A673 (cell line): Measurements from ENCODE around the gene BCO1. TPM values are rescaled to one million over a fixed set of nuclear protein-coding genes. Genes with fewer than 3 reads are reported as not detected.

Experiments
- BruUV-seq: library from RNA; stranded (reverse); fragments of 400-500 nt; replicated peaks from 2 replicates; lab custom pipeline; 2021; lab: Mats Ljungman, UMichigan
- CTCF ChIA-PET: fragments of 300-600 bp; sonication (Branson Sonifier 250); formaldehyde crosslinking; loops from one replicate; lab custom pipeline; 2022; ENCODE audit warnings: antibody characterized with exemption; lab: Charles Lee
- POLR2A ChIA-PET: fragments of 300-600 bp; sonication (Branson Sonifier 250); formaldehyde crosslinking; loops from one replicate; lab custom pipeline; 2022; ENCODE audit warnings: antibody characterized with exemption; ENCODE audit not compliant: low non-redundant PET; lab: Charles Lee
- DNase-seq: peaks from one replicate; pipeline ENCODE4 v3.0.0-alpha.2; 2015; ENCODE audit warnings: low spot score
- H3K27ac ChIP-seq: fragments of 200-600 bp; sonication (generic); 2 replicates; pipeline ENCODE4 v1.5.1; 2016; ENCODE audit warnings: mixed run types, low read depth, mild to moderate bottlenecking, mixed read lengths, antibody characterized with exemption, low read length; ENCODE audit not compliant: poor library complexity, severe bottlenecking
- H3K27me3 ChIP-seq: fragments of 200-600 bp; sonication (generic); replicated peaks from 2 replicates; pipeline ENCODE4 v1.6.1; 2017; ENCODE audit warnings: mixed run types, low read depth, mild to moderate bottlenecking, mixed read lengths, antibody characterized with exemption, low read length; ENCODE audit not compliant: insufficient read depth, poor library complexity
- H3K36me3 ChIP-seq: fragments of 200-600 bp; sonication (generic); 2 replicates; pipeline ENCODE4 v1.6.1; 2016; ENCODE audit warnings: mixed run types, mild to moderate bottlenecking, mixed read lengths, antibody characterized with exemption, low read length; ENCODE audit not compliant: insufficient read depth, poor library complexity, severe bottlenecking
- H3K4me1 ChIP-seq: fragments of 200-600 bp; sonication (generic); 2 replicates; pipeline ENCODE4 v1.6.1; 2017; ENCODE audit warnings: mixed run types, mild to moderate bottlenecking, mixed read lengths, antibody characterized with exemption, low read length; ENCODE audit not compliant: insufficient read depth, poor library complexity, severe bottlenecking
- H3K4me3 ChIP-seq: fragments of 200-600 bp; sonication (generic); 2 replicates; pipeline ENCODE4 v1.5.1; 2016; ENCODE audit warnings: low read depth, mixed run types, mild to moderate bottlenecking, mixed read lengths, low read length; ENCODE audit not compliant: poor library complexity, severe bottlenecking
- H3K9me3 ChIP-seq: fragments of 200-600 bp; sonication (generic); 2 replicates; pipeline ENCODE4 v1.6.1; 2016; ENCODE audit warnings: mixed run types, low read depth, mild to moderate bottlenecking, mixed read lengths, antibody characterized with exemption, low read length; ENCODE audit not compliant: poor library complexity, severe bottlenecking
- EZH2 ChIP-seq: fragments of 200-600 bp; sonication (generic); IDR thresholded peaks from 2 replicates; pipeline ENCODE4 v1.6.1; 2017; ENCODE audit warnings: borderline replicate concordance, low read depth, mild to moderate bottlenecking, mixed read lengths, antibody characterized with exemption, low read length; ENCODE audit not compliant: poor library complexity, severe bottlenecking
- intact Hi-C: fragments of 100-400 bp; cut with micrococcal nuclease; formaldehyde crosslinking; loops from one replicate; pipeline ENCODE4 v1.10.0; 2022; ENCODE audit not compliant: unreplicated experiment
- total RNA-seq: library from RNA; stranded (reverse); gene quantifications from 2 replicates; pipeline ENCODE4 v1.2.3, GENCODE V29; 2021
- TF ChIP-seq, protein P1 (sequence below): fragments of 300-800, 200-600 bp; sonication (generic); conservative IDR thresholded peaks from 2 replicates; pipeline ENCODE4 v1.5.1; 2017; ENCODE audit warnings: low read depth, mild to moderate bottlenecking, antibody characterized with exemption, low read length, moderate library complexity, mixed read lengths

The BCO1 gene
- total RNA-seq, 1 experiment from 2014 or later: 0.19 TPM

- POLR2A ChIA-PET: no interaction called here
- Histone ChIP-seq H3K36me3 (no peaks in the 10 kb centered on the region), H3K4me1 (no peaks in the 10 kb centered on the region), H3K9me3 (no peaks in the 10 kb centered on the region), H3K27ac (no peak overlapping the region), H3K27me3 (no peaks in the 10 kb centered on the region), H3K4me3 (no peak overlapping the region)
- no peak for DNase-seq
- CTCF ChIA-PET: no interaction called here
- TF ChIP-seq EZH2: no peak
- TF ChIP-seq, protein P1, sequence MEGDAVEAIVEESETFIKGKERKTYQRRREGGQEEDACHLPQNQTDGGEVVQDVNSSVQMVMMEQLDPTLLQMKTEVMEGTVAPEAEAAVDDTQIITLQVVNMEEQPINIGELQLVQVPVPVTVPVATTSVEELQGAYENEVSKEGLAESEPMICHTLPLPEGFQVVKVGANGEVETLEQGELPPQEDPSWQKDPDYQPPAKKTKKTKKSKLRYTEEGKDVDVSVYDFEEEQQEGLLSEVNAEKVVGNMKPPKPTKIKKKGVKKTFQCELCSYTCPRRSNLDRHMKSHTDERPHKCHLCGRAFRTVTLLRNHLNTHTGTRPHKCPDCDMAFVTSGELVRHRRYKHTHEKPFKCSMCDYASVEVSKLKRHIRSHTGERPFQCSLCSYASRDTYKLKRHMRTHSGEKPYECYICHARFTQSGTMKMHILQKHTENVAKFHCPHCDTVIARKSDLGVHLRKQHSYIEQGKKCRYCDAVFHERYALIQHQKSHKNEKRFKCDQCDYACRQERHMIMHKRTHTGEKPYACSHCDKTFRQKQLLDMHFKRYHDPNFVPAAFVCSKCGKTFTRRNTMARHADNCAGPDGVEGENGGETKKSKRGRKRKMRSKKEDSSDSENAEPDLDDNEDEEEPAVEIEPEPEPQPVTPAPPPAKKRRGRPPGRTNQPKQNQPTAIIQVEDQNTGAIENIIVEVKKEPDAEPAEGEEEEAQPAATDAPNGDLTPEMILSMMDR: no peak
- intact Hi-C loops: no loop called here
- no TSS peak for BruUV-seq
Measured at GRCh38 chr16:81333356-81333755, 94.9 kb downstream of the BCO1 start.

DNA sequence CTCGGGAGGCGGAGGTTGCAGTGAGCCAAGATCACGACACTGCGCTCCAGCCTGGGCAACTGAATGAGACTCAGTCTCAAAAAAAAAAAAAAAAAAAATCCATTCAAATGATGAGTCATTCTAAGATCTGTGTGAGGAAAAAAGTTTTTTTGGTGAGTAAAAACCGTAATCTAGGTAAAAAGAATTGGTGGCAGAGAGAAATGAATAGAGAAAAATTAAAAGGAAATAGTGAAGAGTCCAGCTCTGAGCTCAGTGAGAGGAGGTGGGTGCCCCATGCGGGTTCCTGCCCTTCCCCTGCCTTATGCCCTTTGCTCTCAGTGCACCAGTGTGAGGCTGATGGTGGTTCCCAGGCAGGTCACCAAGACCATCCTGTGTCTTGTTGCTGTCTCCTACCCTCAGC, 97.2 kb downstream of the BCO1 start:
- ChIA-PET POLR2A (no interaction called here), CTCF (no interaction called here)
- no peaks in the 10 kb centered on the region for H3K36me3 ChIP-seq
- H3K27ac ChIP-seq: no peak overlapping the region
- DNase-seq: no peak
- no peak overlapping the region for H3K4me3 ChIP-seq
- H3K27me3 ChIP-seq: no peaks in the 10 kb centered on the region
- BruUV-seq: no TSS peak
- TF ChIP-seq EZH2: no peak
- TF ChIP-seq, protein P1: no peak
- no peaks in the 10 kb centered on the region for H3K4me1 ChIP-seq
- H3K9me3 ChIP-seq: no peaks in the 10 kb centered on the region
- intact Hi-C loops: no loop called here

DNA sequence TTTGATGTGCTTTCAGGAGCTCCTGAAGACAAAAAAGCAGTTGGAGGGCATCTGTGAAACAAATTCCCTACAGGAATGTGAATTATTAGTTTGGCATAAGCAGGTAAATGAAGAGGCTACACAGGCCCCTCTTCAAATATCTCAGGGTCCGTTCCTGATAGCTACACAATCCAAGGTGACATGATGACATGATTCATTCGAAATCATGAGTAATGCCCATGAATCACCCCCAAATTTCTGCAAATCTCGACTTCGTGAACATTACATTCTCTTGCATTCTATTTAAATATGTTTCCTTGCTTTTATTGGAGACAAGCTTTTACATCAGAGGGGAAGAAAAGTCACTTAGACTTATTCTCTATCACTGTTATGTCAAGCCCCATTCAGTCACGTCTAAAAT, 98.6 kb downstream of the BCO1 start:
- Histone ChIP-seq H3K27me3 (no peaks in the 10 kb centered on the region), H3K4me1 (no peaks in the 10 kb centered on the region), H3K36me3 (no peaks in the 10 kb centered on the region), H3K9me3 (no peaks in the 10 kb centered on the region), H3K4me3 (no peak overlapping the region), H3K27ac (no peak overlapping the region)
- CTCF ChIA-PET: no interaction called here
- intact Hi-C loops: no loop called here
- DNase-seq: no peak
- TF ChIP-seq EZH2: no peak
- TF ChIP-seq, protein P1: no peak
- BruUV-seq: no TSS peak
- POLR2A ChIA-PET: interaction anchor here (0.7 kb wide), 1 partner anchor 376 kb away, joined by 9 read pairs; no protein-coding TSS in a partner anchor

Other genes starting within 250 kb of the BCO1 start
- gene CMC2, start 231.8 kb upstream of the BCO1 start, total RNA-seq: 129 and 130 TPM in 2 replicates
- 91.0 and 109 TPM in 2 replicates for gene CENPN, start 231.5 kb upstream of the BCO1 start, total RNA-seq
- gene ATMIN, start 202.8 kb upstream of the BCO1 start, total RNA-seq: 43.5 and 44.6 TPM in 2 replicates
- 0.21 and 1.4 TPM in 2 replicates for gene C16orf46, start 161.5 kb upstream of the BCO1 start, total RNA-seq
- 61.4 and 65.8 TPM in 2 replicates for gene GCSH, start 142.3 kb upstream of the BCO1 start, total RNA-seq
- gene GAN, start 76.3 kb downstream of the BCO1 start, total RNA-seq: 15.2 and 18.0 TPM in 2 replicates
- gene CMIP, start 206.1 kb downstream of the BCO1 start, total RNA-seq: 24.7 and 25.5 TPM in 2 replicates